ENCODE results near the gene ADGRG6. TPM values are rescaled to one million over a fixed set of nuclear protein-coding genes. Genes with fewer than 3 reads are reported as not detected.

The ADGRG6 gene
- total RNA-seq, 1 donor from 2014 or later: 3.6 TPM

- H3K27me3 ChIP-seq (ENCODE audit: low read depth): peaks cover 11% of the 10 kb centered on the region
- no peak for DNase-seq
- H3K9me3 ChIP-seq (replicated peaks): peaks cover 7% of the 10 kb centered on the region
- TF ChIP-seq, protein P1, sequence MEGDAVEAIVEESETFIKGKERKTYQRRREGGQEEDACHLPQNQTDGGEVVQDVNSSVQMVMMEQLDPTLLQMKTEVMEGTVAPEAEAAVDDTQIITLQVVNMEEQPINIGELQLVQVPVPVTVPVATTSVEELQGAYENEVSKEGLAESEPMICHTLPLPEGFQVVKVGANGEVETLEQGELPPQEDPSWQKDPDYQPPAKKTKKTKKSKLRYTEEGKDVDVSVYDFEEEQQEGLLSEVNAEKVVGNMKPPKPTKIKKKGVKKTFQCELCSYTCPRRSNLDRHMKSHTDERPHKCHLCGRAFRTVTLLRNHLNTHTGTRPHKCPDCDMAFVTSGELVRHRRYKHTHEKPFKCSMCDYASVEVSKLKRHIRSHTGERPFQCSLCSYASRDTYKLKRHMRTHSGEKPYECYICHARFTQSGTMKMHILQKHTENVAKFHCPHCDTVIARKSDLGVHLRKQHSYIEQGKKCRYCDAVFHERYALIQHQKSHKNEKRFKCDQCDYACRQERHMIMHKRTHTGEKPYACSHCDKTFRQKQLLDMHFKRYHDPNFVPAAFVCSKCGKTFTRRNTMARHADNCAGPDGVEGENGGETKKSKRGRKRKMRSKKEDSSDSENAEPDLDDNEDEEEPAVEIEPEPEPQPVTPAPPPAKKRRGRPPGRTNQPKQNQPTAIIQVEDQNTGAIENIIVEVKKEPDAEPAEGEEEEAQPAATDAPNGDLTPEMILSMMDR (IDR thresholded peaks at IDR 0.05; ENCODE audit: borderline replicate concordance): no peak
- no peak overlapping the region for H3K4me3 ChIP-seq
- no peaks in the 10 kb centered on the region for H3K36me3 ChIP-seq
- no peaks in the 10 kb centered on the region for H3K4me1 ChIP-seq
- intact Hi-C loops (cut with micrococcal nuclease): no loop called here
- H3K27ac ChIP-seq (replicated peaks): no peak overlapping the region
These were observed 167.4 kb downstream of the ADGRG6 start for GRCh38 chr6:142469220-142469619.

GRCh38 chr6:142470421-142470820 is 168.6 kb downstream of the ADGRG6 start:
- DNase-seq: no peak
- peaks cover 11% of the 10 kb centered on the region for H3K27me3 ChIP-seq (ENCODE audit: low read depth)
- H3K9me3 ChIP-seq (replicated peaks): peaks cover 7% of the 10 kb centered on the region
- H3K27ac ChIP-seq (replicated peaks): no peak overlapping the region
- intact Hi-C loops (cut with micrococcal nuclease): loop anchor here (10.0 kb wide), 1 partner anchor 954 kb away; no protein-coding TSS in a partner anchor
- no peaks in the 10 kb centered on the region for H3K36me3 ChIP-seq
- TF ChIP-seq, protein P1 (IDR thresholded peaks at IDR 0.05; ENCODE audit: borderline replicate concordance): no peak
- H3K4me3 ChIP-seq: no peak overlapping the region
- no peaks in the 10 kb centered on the region for H3K4me1 ChIP-seq

GRCh38 chr6:142474531-142475289 is 172.9 kb downstream of the ADGRG6 start:
- Histone ChIP-seq H3K4me1 (no peaks in the 10 kb centered on the region), H3K36me3 (no peaks in the 10 kb centered on the region), H3K27ac (replicated peaks) (no peak overlapping the region), H3K27me3 (ENCODE audit: low read depth) (peaks cover 11% of the 10 kb centered on the region), H3K9me3 (replicated peaks) (no peaks in the 10 kb centered on the region), H3K4me3 (no peak overlapping the region)
- no peak for DNase-seq
- TF ChIP-seq, protein P1 (IDR thresholded peaks at IDR 0.05; ENCODE audit: borderline replicate concordance): peak; percentile 90
- intact Hi-C loops (cut with micrococcal nuclease): loop anchor here (10.0 kb wide), 1 partner anchor 950 kb away; no protein-coding TSS in a partner anchor

DNA sequence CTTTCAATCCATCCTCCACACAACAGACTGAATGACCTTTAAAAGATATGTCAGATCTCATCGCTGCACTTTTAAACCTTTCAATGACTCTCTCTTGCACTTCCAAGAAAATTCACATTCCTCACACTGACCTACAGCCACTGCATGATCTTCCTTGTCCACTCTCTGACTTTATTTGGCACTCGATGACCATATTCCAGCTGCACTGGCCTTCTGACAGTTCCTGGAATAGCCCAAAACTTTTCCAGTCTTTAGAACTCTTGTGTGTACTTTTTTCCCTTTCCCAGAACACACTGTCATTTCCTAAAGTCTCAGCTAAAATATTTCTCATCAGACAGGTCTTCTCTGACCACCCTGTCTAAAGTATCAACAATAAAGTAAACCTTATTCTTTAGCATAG is 174.6 kb downstream of the ADGRG6 start:
- H3K27ac ChIP-seq (replicated peaks): no peak overlapping the region
- no peak overlapping the region for H3K4me3 ChIP-seq
- intact Hi-C loops (cut with micrococcal nuclease): loop anchor here (10.0 kb wide), 1 partner anchor 948 kb away; no protein-coding TSS in a partner anchor
- TF ChIP-seq, protein P1 (IDR thresholded peaks at IDR 0.05; ENCODE audit: borderline replicate concordance): no peak
- peaks cover 23% of the 10 kb centered on the region for H3K27me3 ChIP-seq (ENCODE audit: low read depth)
- H3K9me3 ChIP-seq (replicated peaks): no peaks in the 10 kb centered on the region
- DNase-seq: no peak
- H3K4me1 ChIP-seq: no peaks in the 10 kb centered on the region
- no peaks in the 10 kb centered on the region for H3K36me3 ChIP-seq

GRCh38 chr6:142478117-142478516 is 176.3 kb downstream of the ADGRG6 start:
- no peak for DNase-seq
- Histone ChIP-seq H3K27ac (replicated peaks) (no peak overlapping the region), H3K9me3 (replicated peaks) (no peaks in the 10 kb centered on the region), H3K4me1 (no peaks in the 10 kb centered on the region), H3K36me3 (no peaks in the 10 kb centered on the region), H3K4me3 (no peak overlapping the region), H3K27me3 (ENCODE audit: low read depth) (peaks cover 21% of the 10 kb centered on the region)
- TF ChIP-seq, protein P1 (IDR thresholded peaks at IDR 0.05; ENCODE audit: borderline replicate concordance): no peak
- intact Hi-C loops (cut with micrococcal nuclease): loop anchor here (10.0 kb wide), 1 partner anchor 947 kb away; no protein-coding TSS in a partner anchor

Data from left ventricle myocardium inferior (tissue), 1 donor.